Muscle of leg (tissue), 11 donors: ENCODE measurements around the gene SORBS1. TPM values are rescaled to one million over a fixed set of nuclear protein-coding genes. Genes with fewer than 3 reads are reported as not detected.

Experiments used
- DNase-seq: peaks from one replicate; pipeline ENCODE4 v3.0.0; 2013
- H3K27ac ChIP-seq: one replicate; pipeline ENCODE4 v1.5.1; 2013; ENCODE audit warnings: mild to moderate bottlenecking, low read length, control low read depth
- H3K27me3 ChIP-seq: one replicate; pipeline ENCODE4 v1.6.1; 2013; ENCODE audit warnings: low read length; ENCODE audit not compliant: control insufficient read depth, insufficient read depth
- H3K36me3 ChIP-seq: one replicate; pipeline ENCODE4 v1.6.1; 2013; ENCODE audit warnings: low read length; ENCODE audit not compliant: control insufficient read depth, insufficient read depth
- H3K4me1 ChIP-seq: one replicate; pipeline ENCODE4 v1.6.1; 2013; ENCODE audit warnings: low read length; ENCODE audit not compliant: control insufficient read depth, insufficient read depth
- H3K4me3 ChIP-seq: one replicate; pipeline ENCODE4 v1.5.1; 2013; ENCODE audit warnings: low read length, control low read depth
- H3K9me3 ChIP-seq: replicated peaks from 2 replicates; pipeline ENCODE4 v1.6.1; 2013; ENCODE audit warnings: low read depth, low read length; ENCODE audit not compliant: control insufficient read depth
- WGBS: methylation state at CpG from one replicate; pipeline ENCODE4 v1.1.5; 2013; ENCODE audit warnings: missing lambda C conversion rate; ENCODE audit not compliant: insufficient coverage; 5-methylcytosine and 5-hydroxymethylcytosine counted together
- polyA plus RNA-seq, 8 donors: library from polyadenylated mRNA; unstranded; fragments of 120-200 nt; gene quantifications; one replicate each; pipeline versions ENCODE4 v1.2.1 to v1.2.3, GENCODE V29; 2013; ENCODE audit warnings: inconsistent platforms in 1 of 8, low replicate concordance in 1 of 8; ENCODE audit not compliant: insufficient read length in 8 of 8, insufficient read depth in 1 of 8
- total RNA-seq: library from RNA; stranded (reverse); fragments of 120-200 nt; gene quantifications from one replicate; pipeline ENCODE4 v1.2.4, GENCODE V29; 2013

The SORBS1 gene
- total and polyA plus RNA-seq, 9 donors = 50.4 to 104 (median 57.8) TPM

GRCh38 chr10:95567903-95568630, 6.9 kb upstream of the SORBS1 start:
- no peak overlapping the region for H3K27ac ChIP-seq
- DNase-seq = no peak
- H3K4me1 ChIP-seq = peaks cover 2% of the 10 kb centered on the region
- H3K4me3 ChIP-seq = no peak overlapping the region
- 87% methylated on average over 2 of the region's 5 CpGs for WGBS
- H3K27me3 ChIP-seq = peaks cover 2% of the 10 kb centered on the region
- H3K36me3 ChIP-seq = no peaks in the 10 kb centered on the region
- no peaks in the 10 kb centered on the region for H3K9me3 ChIP-seq

- H3K27me3 ChIP-seq = peaks cover 2% of the 10 kb centered on the region
- H3K36me3 ChIP-seq = no peaks in the 10 kb centered on the region
- DNase-seq = no peak
- H3K4me1 ChIP-seq = no peaks in the 10 kb centered on the region
- H3K4me3 ChIP-seq = no peak overlapping the region
- H3K27ac ChIP-seq = no peak overlapping the region
- 95% methylated on average over 5 of the region's 6 CpGs for WGBS
- no peaks in the 10 kb centered on the region for H3K9me3 ChIP-seq
These were observed 5.0 kb upstream of the SORBS1 start for GRCh38 chr10:95566136-95566535.

DNA sequence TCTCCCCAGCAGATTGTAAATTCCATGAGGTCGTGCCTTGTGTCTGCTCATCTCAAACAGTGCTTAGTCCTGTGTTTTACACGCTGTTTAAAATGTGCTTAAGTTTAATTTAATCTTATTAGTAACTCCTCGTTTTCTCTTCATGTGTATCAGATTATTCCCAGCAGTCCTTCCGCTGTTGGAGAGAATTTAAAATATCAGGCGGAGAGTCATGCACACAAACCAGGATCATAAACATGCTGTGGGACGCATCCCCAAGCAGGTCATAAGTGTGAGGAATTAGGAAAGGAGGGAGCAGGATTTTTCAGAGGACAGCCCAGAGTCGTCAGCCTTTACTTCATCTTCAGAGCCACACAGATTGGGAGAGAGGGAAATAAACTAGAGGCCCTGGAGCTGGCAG, 4.2 kb upstream of the SORBS1 start:
- no CpG with 5 or more reads among the region's 7 CpGs for WGBS
- peaks cover 3% of the 10 kb centered on the region for H3K4me1 ChIP-seq
- H3K4me3 ChIP-seq = no peak overlapping the region
- DNase-seq = no peak
- peaks cover 7% of the 10 kb centered on the region for H3K27me3 ChIP-seq
- H3K27ac ChIP-seq = no peak overlapping the region
- H3K9me3 ChIP-seq = no peaks in the 10 kb centered on the region
- no peaks in the 10 kb centered on the region for H3K36me3 ChIP-seq

- WGBS = 100% methylated on average over 1 of the region's 7 CpGs
These were observed 3.1 kb upstream of the SORBS1 start for GRCh38 chr10:95564291-95564690.

DNA sequence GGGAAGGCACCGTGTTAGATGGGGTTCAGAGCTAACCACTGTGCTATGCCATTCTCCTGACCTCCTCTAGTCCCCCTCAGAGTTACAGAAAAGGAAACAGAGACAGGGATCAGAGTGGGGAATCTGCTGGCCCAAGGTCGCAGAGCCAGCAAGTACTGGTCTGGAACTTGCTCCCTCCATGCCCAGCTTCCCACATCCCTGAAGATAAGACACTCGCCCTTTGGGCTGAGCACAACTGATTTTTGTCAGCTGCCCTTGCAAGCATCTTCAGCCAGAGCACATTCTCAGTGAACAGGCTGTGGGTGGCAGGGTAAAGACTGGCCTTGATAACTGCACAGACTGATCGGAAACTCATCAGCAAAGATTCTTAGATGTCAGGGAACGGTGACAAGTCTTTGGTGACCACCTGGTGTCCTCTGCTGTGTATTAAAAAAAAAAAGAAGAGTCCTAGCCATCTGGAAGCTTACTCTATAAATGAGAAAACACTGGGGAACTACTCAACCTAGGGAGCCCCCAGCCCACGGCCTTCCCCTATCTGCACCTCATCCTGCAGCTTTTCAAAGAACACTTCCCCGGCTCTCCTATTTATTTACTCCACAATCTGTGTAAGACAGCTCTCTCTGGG, 1.3 kb upstream of the SORBS1 start:
- DNase-seq = no peak
- Histone ChIP-seq H3K27me3 (peaks cover 11% of the 10 kb centered on the region), H3K4me3 (no peak overlapping the region), H3K9me3 (no peaks in the 10 kb centered on the region), H3K27ac (no peak overlapping the region), H3K4me1 (peaks cover 14% of the 10 kb centered on the region), H3K36me3 (no peaks in the 10 kb centered on the region)
- WGBS = 83% methylated on average over 1 of the region's 7 CpGs

More at GRCh38 chr10:95564291-95564690, 3.1 kb upstream of the SORBS1 start:
- Histone ChIP-seq H3K9me3 (no peaks in the 10 kb centered on the region), H3K36me3 (no peaks in the 10 kb centered on the region), H3K4me1 (peaks cover 12% of the 10 kb centered on the region), H3K27ac (no peak overlapping the region), H3K4me3 (no peak overlapping the region), H3K27me3 (peaks cover 11% of the 10 kb centered on the region)
- DNase-seq = no peak

GRCh38 chr10:95561864-95562177, 650 bp upstream of the SORBS1 start:
- H3K27me3 ChIP-seq = peaks cover 11% of the 10 kb centered on the region
- H3K4me1 ChIP-seq = peaks cover 14% of the 10 kb centered on the region
- H3K4me3 ChIP-seq = peak overlapping the region; percentile 48
- WGBS = 67% methylated on average over 2 of the region's 7 CpGs
- no peaks in the 10 kb centered on the region for H3K9me3 ChIP-seq
- no peak for DNase-seq
- H3K36me3 ChIP-seq = no peaks in the 10 kb centered on the region
- H3K27ac ChIP-seq = peak overlapping the region; percentile 45

DNA sequence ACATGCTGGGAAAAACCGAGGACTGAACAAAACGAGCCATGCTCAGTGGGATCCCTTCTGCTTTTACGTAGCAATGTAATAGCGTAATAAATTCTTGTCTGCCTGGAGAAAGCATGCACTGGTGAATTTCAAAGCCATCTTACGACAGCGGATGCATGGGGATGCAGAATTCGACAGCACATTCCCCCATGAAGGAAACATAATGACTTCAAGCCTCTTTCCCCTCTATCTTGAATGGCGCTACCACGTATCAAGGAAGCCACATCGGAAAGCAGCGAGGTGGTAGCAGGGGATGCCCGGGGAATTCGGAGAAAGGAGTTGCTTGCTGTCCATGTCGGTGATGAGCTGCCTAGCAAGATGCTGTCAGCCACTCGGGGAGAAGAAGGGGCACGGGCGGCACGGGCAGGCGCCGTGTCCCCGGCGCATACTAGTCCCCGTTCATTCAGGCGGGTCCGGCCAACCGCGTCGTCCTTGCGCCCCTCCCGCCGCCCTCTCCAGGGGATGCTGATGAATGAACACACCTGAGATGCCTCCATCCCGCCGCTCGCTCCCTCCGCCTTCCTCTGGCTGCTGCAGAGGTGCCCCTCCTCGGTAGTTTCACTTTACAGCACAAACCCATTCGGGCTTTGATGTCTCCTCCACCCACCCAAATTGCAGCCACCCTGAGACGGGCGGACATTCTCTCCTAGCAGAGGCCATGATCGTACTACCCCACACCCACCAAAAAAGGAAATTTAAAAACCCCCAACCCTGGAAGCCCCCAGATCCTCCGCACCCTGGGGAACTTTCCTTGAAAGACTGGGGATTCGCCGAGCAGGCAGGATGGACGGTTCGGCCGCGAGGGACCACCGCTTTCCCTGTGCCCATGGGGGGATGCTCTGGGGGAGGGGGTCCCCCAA, 644 bp downstream of the SORBS1 start:
- no peaks in the 10 kb centered on the region for H3K36me3 ChIP-seq
- peak overlapping the region; percentile 75 for H3K27ac ChIP-seq
- DNase-seq = peak; percentile 50
- H3K4me3 ChIP-seq = peak overlapping the region; percentile 90
- peaks cover 9% of the 10 kb centered on the region for H3K27me3 ChIP-seq
- WGBS = under 1% methylated on average over 43 of the region's 48 CpGs
- no peaks in the 10 kb centered on the region for H3K9me3 ChIP-seq
- peaks cover 14% of the 10 kb centered on the region for H3K4me1 ChIP-seq

GRCh38 chr10:95559896-95560277, 1.3 kb downstream of the SORBS1 start:
- Histone ChIP-seq H3K4me3 (peak overlapping the region; percentile 90), H3K36me3 (no peaks in the 10 kb centered on the region), H3K27ac (peak overlapping the region; percentile 75), H3K4me1 (peaks cover 14% of the 10 kb centered on the region), H3K9me3 (no peaks in the 10 kb centered on the region), H3K27me3 (peaks cover 9% of the 10 kb centered on the region)
- whole genome bisulfite sequencing = 10% methylated on average over 3 of the region's 10 CpGs
- no peak for DNase-seq

GRCh38 chr10:95559471-95559870, 1.7 kb downstream of the SORBS1 start:
- H3K27me3 ChIP-seq = peaks cover 9% of the 10 kb centered on the region
- H3K27ac ChIP-seq = peak overlapping the region; percentile 52
- peak overlapping the region; percentile 2 for H3K4me3 ChIP-seq
- DNase-seq = peak; percentile 29
- peaks cover 14% of the 10 kb centered on the region for H3K4me1 ChIP-seq
- H3K9me3 ChIP-seq = no peaks in the 10 kb centered on the region
- no peaks in the 10 kb centered on the region for H3K36me3 ChIP-seq
- WGBS = 27% methylated on average over 4 of the region's 4 CpGs
